OCI-LY7 (cell line): ENCODE data around the gene LRP5.

Experiments used
- CTCF ChIP-seq: fragments of 200-600 bp; sonication (generic); conservative IDR thresholded peaks from 2 replicates; pipeline ENCODE4 v1.5.1; 2014; ENCODE audit warnings: mild to moderate bottlenecking, antibody characterized with exemption, low read length, moderate library complexity, mixed read lengths
- EZH2phosphoT487 ChIP-seq: fragments of 200-600 bp; sonication (generic); IDR thresholded peaks from 2 replicates; pipeline ENCODE4 v1.6.1; 2018; ENCODE audit warnings: low read depth, borderline replicate concordance, mild to moderate bottlenecking, mixed run types, antibody characterized with exemption, low read length, moderate library complexity, mixed read lengths

- TF ChIP-seq CTCF (no peak), EZH2phosphoT487 (no peak)
Observed at GRCh38 chr11:68401856-68402255, 89.5 kb downstream of the LRP5 start.
